HG02970 (cell line): ENCODE data around the gene PACSIN2.
"Not testable (repeated sequence)": the region's sequence is repeated elsewhere in the genome, so short reads cannot be mapped to it uniquely, and the experiment has no call there.

Experiments
- ATAC-seq: cut with Tn5 transposase; IDR thresholded peaks from one replicate; pipeline ENCODE4 v1.9.1; 2021; ENCODE audit warnings: mild to moderate bottlenecking, moderate library complexity, moderate number of reproducible peaks; ENCODE audit not compliant: unreplicated experiment, low FRiP score

The PACSIN2 gene

GRCh38 chr22:42949159-42949558 is 65.8 kb downstream of the PACSIN2 start:
- no peak for ATAC-seq

GRCh38 chr22:42948294-42948693 is 66.7 kb downstream of the PACSIN2 start:
- ATAC-seq = no peak

- ATAC-seq = no peak
Measured at GRCh38 chr22:42947211-42947990, 67.5 kb downstream of the PACSIN2 start.

GRCh38 chr22:42946546-42947198 is 68.3 kb downstream of the PACSIN2 start:
- no peak for ATAC-seq

GRCh38 chr22:42945736-42946135 is 69.2 kb downstream of the PACSIN2 start:
- ATAC-seq = no peak

GRCh38 chr22:42945027-42945426 is 69.9 kb downstream of the PACSIN2 start:
- no peak for ATAC-seq

GRCh38 chr22:42944409-42944808 is 70.5 kb downstream of the PACSIN2 start:
- ATAC-seq = no peak

GRCh38 chr22:42943981-42944380 is 71.0 kb downstream of the PACSIN2 start:
- no peak for ATAC-seq

- ATAC-seq = no peak
Measured at GRCh38 chr22:42942351-42942750, 72.6 kb downstream of the PACSIN2 start.

GRCh38 chr22:42939941-42940653 is 74.9 kb downstream of the PACSIN2 start:
- ATAC-seq = no peak

- ATAC-seq = no peak
Measured at GRCh38 chr22:42939451-42939881, 75.5 kb downstream of the PACSIN2 start.

- ATAC-seq = no peak
Measured at GRCh38 chr22:42938976-42939375, 76.0 kb downstream of the PACSIN2 start.

GRCh38 chr22:42938449-42938848 is 76.5 kb downstream of the PACSIN2 start:
- ATAC-seq = no peak

GRCh38 chr22:42937164-42937843 is 77.6 kb downstream of the PACSIN2 start:
- no peak for ATAC-seq

- not testable (repeated sequence) for ATAC-seq
Measured at GRCh38 chr22:42936680-42937079, 78.3 kb downstream of the PACSIN2 start.

- no peak for ATAC-seq
Measured at GRCh38 chr22:42934338-42934737, 80.6 kb downstream of the PACSIN2 start.

GRCh38 chr22:42933485-42934091 is 81.4 kb downstream of the PACSIN2 start:
- ATAC-seq = no peak

- ATAC-seq = no peak
Measured at GRCh38 chr22:42932857-42933484, 82.0 kb downstream of the PACSIN2 start.

- no peak for ATAC-seq
Measured at GRCh38 chr22:42932197-42932519, 82.8 kb downstream of the PACSIN2 start.
